K562 (cell line): Measurements from ENCODE around the gene DEFB108B. TPM values are rescaled to one million over a fixed set of nuclear protein-coding genes. Genes with fewer than 3 reads are reported as not detected.
"Not testable (repeated sequence)": the region's sequence is repeated elsewhere in the genome, so short reads cannot be mapped to it uniquely, and the experiment has no call there.

Experiments used
- ATAC-seq: fragments of 200-7000 bp; cut with Tn5 transposase; 3 replicates; pipeline ENCODE4 v1.9.1; 2020; ENCODE audit warnings: moderate library complexity
- BruUV-seq: library from RNA; stranded (reverse); fragments of 400-500 nt; replicated peaks from 2 replicates; lab custom pipeline; 2021; lab: Mats Ljungman, UMichigan
- CTCF ChIA-PET: fragments of 300-600 bp; formaldehyde crosslinking; extraction: SDS; loops from one replicate; lab custom pipeline; 2021; ENCODE audit warnings: low intra/inter-chr PET ratio; lab: Yijun Ruan, JAX
- POLR2A ChIA-PET: fragments of 300-600, 350-650 bp; sonication (Branson Sonifier 250); formaldehyde crosslinking; extraction: SDS; loops from one replicate; lab custom pipeline; 2021; ENCODE audit warnings: antibody characterized with exemption, inconsistent platforms; lab: Yijun Ruan, JAX
- DNase-seq, 4 experiments: peaks; one replicate each; pipeline versions ENCODE4 v3.0.0 to v3.0.0-alpha.2; 2011 to 2018; ENCODE audit warnings: low spot score in 3 of 4, mixed read lengths in 3 of 4; ENCODE audit errors: extremely low read depth in 1 of 4
- FAIRE-seq: peaks from 2 replicates; lab custom pipeline; 2011; peaks lifted over from hg19 to GRCh38; lab: Jason Lieb, UNC
- H2AFZ ChIP-seq: 2 replicates; pipeline ENCODE4 v1.6.0; 2011; ENCODE audit warnings: low read depth, low read length, control low read depth, inconsistent platforms
- H3K27ac ChIP-seq: fragments of 200-600 bp; 3 replicates; pipeline ENCODE4 v1.8.0; 2011; ENCODE audit warnings: low read depth, mild to moderate bottlenecking, control low read depth, inconsistent platforms, low read length, moderate library complexity, mixed read lengths; ENCODE audit errors: extremely low read depth
- H3K27me3 ChIP-seq, 2 experiments: fragments of 300-600 bp in 1 of 2; 2 replicates in 1 of 2; 3 replicates in 1 of 2; pipeline versions ENCODE4 v1.6.0 to v1.8.0; 2011; ENCODE audit warnings: inconsistent platforms in 2 of 2, low read length in 2 of 2, mild to moderate bottlenecking in 1 of 2, mixed read lengths in 1 of 2, moderate library complexity in 1 of 2; ENCODE audit not compliant: control insufficient read depth in 2 of 2, insufficient read depth in 2 of 2
- H3K36me3 ChIP-seq: fragments of 300-600 bp; 3 replicates; pipeline ENCODE4 v1.8.0; 2011; ENCODE audit warnings: mild to moderate bottlenecking, low read length, inconsistent platforms; ENCODE audit not compliant: control insufficient read depth, insufficient read depth
- H3K4me1 ChIP-seq, 2 experiments: fragments of 200-600 bp in 1 of 2; replicated peaks in 1 of 2; 2 replicates in 1 of 2; 3 replicates in 1 of 2; pipeline versions ENCODE4 v1.5.1 to v1.8.0; 2011; ENCODE audit warnings: inconsistent platforms in 2 of 2, low read length in 2 of 2, mild to moderate bottlenecking in 1 of 2, mixed read lengths in 1 of 2, moderate library complexity in 1 of 2; ENCODE audit not compliant: control insufficient read depth in 2 of 2, insufficient read depth in 2 of 2
- H3K4me2 ChIP-seq: 2 replicates; pipeline ENCODE4 v1.6.1; 2011; ENCODE audit warnings: low read length, control low read depth, inconsistent platforms, mixed read lengths; ENCODE audit not compliant: insufficient read depth
- H3K4me3 ChIP-seq: fragments of 200-600 bp; sonication (generic), shearing (Covaris generic); 2 replicates; pipeline ENCODE4 v1.5.1; 2016; ENCODE audit warnings: control low read depth, inconsistent platforms
- H3K79me2 ChIP-seq: fragments of 200-600 bp; 3 replicates; pipeline ENCODE4 v1.8.0; 2011; ENCODE audit warnings: low read length, inconsistent platforms; ENCODE audit not compliant: control insufficient read depth, insufficient read depth
- H3K9ac ChIP-seq, 2 experiments: 2 replicates each; pipeline versions ENCODE4 v1.6.0 to v1.6.1; 2011; ENCODE audit warnings: low read depth in 2 of 2, low read length in 2 of 2, control low read depth in 1 of 2, inconsistent platforms in 1 of 2, mild to moderate bottlenecking in 1 of 2, mixed read lengths in 1 of 2; ENCODE audit not compliant: insufficient read depth in 1 of 2
- H3K9me1 ChIP-seq: one replicate; pipeline ENCODE4 v1.6.0; 2011; ENCODE audit warnings: inconsistent platforms, mild to moderate bottlenecking, low read length, moderate library complexity; ENCODE audit not compliant: control insufficient read depth, insufficient read depth
- H3K9me3 ChIP-seq: replicated peaks from 2 replicates; pipeline ENCODE4 v1.5.1; 2011; ENCODE audit warnings: low read depth, low read length, inconsistent platforms; ENCODE audit not compliant: control insufficient read depth, insufficient read depth
- H4K20me1 ChIP-seq: replicated peaks from 2 replicates; pipeline ENCODE4 v1.6.1; 2011; ENCODE audit warnings: low read length, inconsistent platforms, mixed read lengths; ENCODE audit not compliant: control insufficient read depth, insufficient read depth
- CTCF ChIP-seq, 3 experiments: IDR thresholded peaks in 2 of 3; conservative IDR thresholded peaks in 1 of 3; 2 replicates each; pipeline ENCODE4 v1.5.1; 2011 to 2012; ENCODE audit warnings: low read length in 3 of 3, mild to moderate bottlenecking in 3 of 3, control low read depth in 2 of 3, improper control_type of control experiment in 1 of 3, inconsistent platforms in 1 of 3, low read depth in 1 of 3, mixed read lengths in 1 of 3, moderate library complexity in 1 of 3; ENCODE audit not compliant: insufficient read depth in 2 of 3
- RAD21 ChIP-seq, 2 experiments: fragments of 250-450 bp in 1 of 2; fragments of 450-650 bp in 1 of 2; sonication (Bioruptor Pico) in 1 of 2; formaldehyde crosslinking in 1 of 2; IDR thresholded peaks in 1 of 2; conservative IDR thresholded peaks in 1 of 2; 2 replicates each; pipeline versions ENCODE4 v1.4.0 to v1.8.0; 2020 to 2022; ENCODE audit warnings: mild to moderate bottlenecking in 2 of 2, moderate library complexity in 1 of 2
- WGBS: fragments of 100-300 bp; shearing (Covaris generic); methylation state at CpG from one replicate; pipeline ENCODE4 v1.1.6; 2016; ENCODE audit warnings: low coverage, mixed read lengths; ENCODE audit not compliant: insufficient coverage; ENCODE audit errors: missing lambda C conversion rate; 5-methylcytosine and 5-hydroxymethylcytosine counted together
- in situ Hi-C: fragments of 300-500 bp; cut with MboI; formaldehyde crosslinking; loops from 4 replicates; pipeline ENCODE4 v1.15.0; 2018; ENCODE audit warnings: inconsistent platforms, mixed read lengths
- intact Hi-C: fragments of 100-400 bp; cut with micrococcal nuclease; formaldehyde crosslinking; loops from 2 replicates; pipeline ENCODE4 v1.14.2; 2022
- polyA plus RNA-seq, 8 experiments: library from polyadenylated mRNA; depleted of rRNA in 4 of 8; stranded (reverse) in 5 of 8; unstranded in 3 of 8; fragments of >200 nt; fragmentation: Nextera tagmentation in 2 of 8; fragmentation: Illumina TruSeq in 1 of 8; extraction: Ambion mirVana in 2 of 8; extraction: Trizol in 1 of 8; gene quantifications; 2 replicates each; pipeline versions ENCODE4 v1.2.1 to v1.2.3, GENCODE V29; 2011 to 2014; ENCODE audit warnings: inconsistent platforms in 1 of 8, missing spikeins in 1 of 8
- total RNA-seq, 7 experiments: library from RNA; depleted of rRNA in 6 of 7; stranded (reverse); fragments of >200 nt in 6 of 7; fragmentation: Illumina TruSeq in 2 of 7; extraction: Trizol in 2 of 7; gene quantifications; 2 replicates each; pipeline versions ENCODE4 v1.2.1 to v1.2.3, GENCODE V29; 2011 to 2021; ENCODE audit warnings: low replicate concordance in 1 of 7

DEFB108B gene
- total and polyA plus RNA-seq, 9 of the 15 experiments (the other 6 are each of a cell fraction or from before 2014, with no cell fraction given): not detected

- H3K4me2 ChIP-seq, POLR2A ChIA-PET, BruUV-seq, FAIRE-seq, H3K27ac ChIP-seq, H3K9me1 ChIP-seq, H2AFZ ChIP-seq, DNase-seq, H3K4me3 ChIP-seq, H3K4me1 ChIP-seq, ATAC-seq, H3K27me3 ChIP-seq, H3K9ac ChIP-seq, H3K79me2 ChIP-seq, in situ Hi-C loops, H4K20me1 ChIP-seq, H3K9me3 ChIP-seq, H3K36me3 ChIP-seq, CTCF ChIA-PET: not testable (repeated sequence)
- intact Hi-C loops: loop anchor here (10.0 kb wide), 1 partner anchor 644 kb away; the partner anchor contains the start of gene CLPB
- WGBS: 74% methylated on average over 5 of the region's 7 CpGs
Measured at GRCh38 chr11:71791111-71791510, 41.9 kb upstream of the DEFB108B start.

GRCh38 chr11:71792621-71793235 is 40.3 kb upstream of the DEFB108B start:
- in situ Hi-C loops, H2AFZ ChIP-seq, H3K4me3 ChIP-seq, H3K9me1 ChIP-seq, H3K9ac ChIP-seq, BruUV-seq, H3K4me2 ChIP-seq, H3K4me1 ChIP-seq, FAIRE-seq, ATAC-seq, H4K20me1 ChIP-seq, H3K79me2 ChIP-seq, H3K36me3 ChIP-seq, H3K9me3 ChIP-seq, H3K27ac ChIP-seq, CTCF ChIA-PET, H3K27me3 ChIP-seq, DNase-seq: not testable (repeated sequence)
- 94% methylated on average over 4 of the region's 6 CpGs for WGBS
- intact Hi-C loops: loop anchor here (10.0 kb wide), 1 partner anchor 642 kb away; the partner anchor contains the start of gene CLPB
- POLR2A ChIA-PET: interaction anchor here (0.6 kb wide), 1 partner anchor 19 kb away, joined by 3 read pairs; no protein-coding TSS in a partner anchor
- peak in 1 of 2 experiments; percentile 48; a peak in 2 of 4 replicates for TF ChIP-seq RAD21 (CRISPR knock-in tag; conservative IDR thresholded peaks at IDR 0.05 in 1 of 2, IDR thresholded peaks at IDR 0.05 in 1 of 2)
- TF ChIP-seq CTCF (IDR thresholded peaks at IDR 0.05 in 2 of 3, conservative IDR thresholded peaks at IDR 0.05 in 1 of 3; ENCODE audit: insufficient read depth in 2 of 3, low read depth in 1 of 3, low read length in 3 of 3): peak; percentile 25 to 39 (median 37); a peak in 2 of 6 replicates
